HG03103 (cell line): ENCODE data around the gene SCYGR6.
"Not testable (repeated sequence)": the region's sequence is repeated elsewhere in the genome, so short reads cannot be mapped to it uniquely, and the experiment has no call there.

Experiments
- ATAC-seq: cut with Tn5 transposase; IDR thresholded peaks from one replicate; pipeline ENCODE4 v1.9.1; 2021; ENCODE audit warnings: low read depth; ENCODE audit not compliant: unreplicated experiment

The SCYGR6 gene

GRCh38 chr2:227724394-227725039, at the start of gene SCYGR6:
Gene SCYGR6, minus strand, starts transcription at chr2:227724757. Its CDS starts 0 bp downstream, at chr2:227724757.
- ATAC-seq = no peak

- ATAC-seq = no peak
These were observed 49.6 kb upstream of the SCYGR6 start for GRCh38 chr2:227774011-227774624.

GRCh38 chr2:227772932-227773331, 48.4 kb upstream of the SCYGR6 start:
- no peak for ATAC-seq

- no peak for ATAC-seq
These were observed 47.7 kb upstream of the SCYGR6 start for GRCh38 chr2:227772197-227772661.

- no peak for ATAC-seq
These were observed 43.3 kb upstream of the SCYGR6 start for GRCh38 chr2:227767830-227768229.

GRCh38 chr2:227766373-227766883, 41.9 kb upstream of the SCYGR6 start:
- ATAC-seq = peak; percentile 99

GRCh38 chr2:227765788-227766372, 41.3 kb upstream of the SCYGR6 start:
- ATAC-seq = no peak

- ATAC-seq = no peak
These were observed 37.4 kb upstream of the SCYGR6 start for GRCh38 chr2:227761740-227762476.

GRCh38 chr2:227759411-227760118, 35.0 kb upstream of the SCYGR6 start:
- no peak for ATAC-seq

- not testable (repeated sequence) for ATAC-seq
These were observed 31.7 kb upstream of the SCYGR6 start for GRCh38 chr2:227756261-227756660.

- ATAC-seq = no peak
These were observed 23.5 kb upstream of the SCYGR6 start for GRCh38 chr2:227748079-227748478.

GRCh38 chr2:227745594-227745993, 21.0 kb upstream of the SCYGR6 start, which contains the start of gene SCYGR8:
Gene SCYGR8, plus strand, starts transcription at chr2:227745894. Its CDS starts 0 bp downstream, at chr2:227745894.
- ATAC-seq = no peak

- not testable (repeated sequence) for ATAC-seq
These were observed 16.1 kb upstream of the SCYGR6 start for GRCh38 chr2:227740705-227741104.

GRCh38 chr2:227739351-227739750, 14.8 kb upstream of the SCYGR6 start:
- ATAC-seq = no peak

- no peak for ATAC-seq
These were observed 3.5 kb upstream of the SCYGR6 start, which contains the start of gene SCYGR7 for GRCh38 chr2:227728035-227728434. Gene SCYGR7, plus strand, starts transcription at chr2:227728335. Its CDS starts 0 bp downstream, at chr2:227728335.

- not testable (repeated sequence) for ATAC-seq
These were observed 1.7 kb downstream of the SCYGR6 start for GRCh38 chr2:227722821-227723220.

GRCh38 chr2:227720680-227721079, 3.9 kb downstream of the SCYGR6 start:
- no peak for ATAC-seq

GRCh38 chr2:227719641-227720040, 4.9 kb downstream of the SCYGR6 start:
- ATAC-seq = no peak

GRCh38 chr2:227717687-227718567, 6.6 kb downstream of the SCYGR6 start, which contains the start of gene SLC19A3:
Gene SLC19A3, minus strand, starts transcription at chr2:227718028. Its CDS starts 15,710 bp downstream, at chr2:227702318.
- ATAC-seq = no peak
